Measurements from ENCODE around the gene TUBB2A.
"Not testable (repeated sequence)": the region's sequence is repeated elsewhere in the genome, so short reads cannot be mapped to it uniquely, and the experiment has no call there.

TUBB2A gene

DNA sequence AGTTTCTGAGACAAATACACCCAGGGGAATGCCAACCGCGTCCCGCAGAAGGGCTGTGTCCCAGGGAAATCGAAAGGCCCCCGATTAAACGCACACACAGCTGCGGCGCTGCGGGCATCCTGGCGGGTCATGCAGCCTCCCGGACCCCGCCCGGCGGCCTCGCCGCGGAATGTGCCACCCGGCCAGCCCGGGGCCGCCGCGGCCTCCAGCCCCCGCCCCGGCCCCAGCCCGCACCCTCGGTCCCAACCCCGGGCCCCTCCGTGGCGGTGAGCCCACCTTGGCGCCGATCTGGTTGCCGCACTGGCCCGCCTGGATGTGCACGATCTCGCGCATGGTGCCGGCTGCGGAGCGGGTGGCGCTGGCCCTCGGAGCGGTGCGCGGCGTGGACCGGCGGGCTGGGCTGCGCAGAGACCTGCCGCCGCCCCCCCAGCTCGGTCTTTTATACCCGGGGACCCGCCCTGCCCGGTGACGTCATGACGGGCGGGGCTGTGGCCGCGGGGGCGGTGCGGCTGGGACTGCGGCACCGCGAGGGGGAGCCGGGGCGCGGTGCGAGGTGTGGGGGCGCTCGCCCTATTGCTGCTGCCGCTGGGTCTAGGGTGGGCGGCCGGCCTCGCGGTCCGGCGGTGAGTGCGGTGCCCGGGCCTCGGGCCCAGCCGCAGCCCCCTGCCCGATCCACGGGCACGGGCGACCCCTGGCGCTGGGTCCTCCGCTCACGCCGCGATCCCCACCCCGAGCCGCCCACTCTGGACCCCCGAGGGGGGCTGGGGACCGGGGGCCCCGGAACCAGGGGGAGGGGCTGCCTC lies at the start of gene TUBB2A:
TUBB2A (minus strand) TSS at position 414 of the 803 bp plus-strand sequence; CDS start at position 333, 81 bp downstream.
- DNase-seq, result peak; percentile 89

- DNase-seq, result no peak
Measured at GRCh38 chr6:3206339-3207015, 49.1 kb upstream of the TUBB2A start.

DNA sequence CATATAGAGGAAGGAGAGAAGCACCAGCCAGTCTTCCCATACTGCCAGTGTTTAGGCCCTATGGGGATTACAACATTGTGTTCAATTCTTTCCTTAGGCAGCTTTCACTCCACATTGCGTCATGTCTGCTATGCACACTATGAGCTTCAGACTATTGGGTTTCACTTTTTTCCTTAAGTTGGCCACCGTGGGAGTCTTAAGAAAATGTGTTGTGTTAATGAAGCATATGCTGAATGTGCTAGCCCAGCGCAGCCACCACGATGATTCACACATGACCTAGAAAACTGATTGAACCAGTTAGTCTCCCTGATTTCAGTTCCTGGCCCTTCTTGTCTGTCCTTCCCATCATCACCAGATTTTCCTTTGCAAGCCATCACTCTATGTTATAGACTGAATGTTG lies 48.6 kb upstream of the TUBB2A start:
- no peak for DNase-seq

- no peak for DNase-seq
Measured at GRCh38 chr6:3204921-3205320, 47.6 kb upstream of the TUBB2A start.

DNA sequence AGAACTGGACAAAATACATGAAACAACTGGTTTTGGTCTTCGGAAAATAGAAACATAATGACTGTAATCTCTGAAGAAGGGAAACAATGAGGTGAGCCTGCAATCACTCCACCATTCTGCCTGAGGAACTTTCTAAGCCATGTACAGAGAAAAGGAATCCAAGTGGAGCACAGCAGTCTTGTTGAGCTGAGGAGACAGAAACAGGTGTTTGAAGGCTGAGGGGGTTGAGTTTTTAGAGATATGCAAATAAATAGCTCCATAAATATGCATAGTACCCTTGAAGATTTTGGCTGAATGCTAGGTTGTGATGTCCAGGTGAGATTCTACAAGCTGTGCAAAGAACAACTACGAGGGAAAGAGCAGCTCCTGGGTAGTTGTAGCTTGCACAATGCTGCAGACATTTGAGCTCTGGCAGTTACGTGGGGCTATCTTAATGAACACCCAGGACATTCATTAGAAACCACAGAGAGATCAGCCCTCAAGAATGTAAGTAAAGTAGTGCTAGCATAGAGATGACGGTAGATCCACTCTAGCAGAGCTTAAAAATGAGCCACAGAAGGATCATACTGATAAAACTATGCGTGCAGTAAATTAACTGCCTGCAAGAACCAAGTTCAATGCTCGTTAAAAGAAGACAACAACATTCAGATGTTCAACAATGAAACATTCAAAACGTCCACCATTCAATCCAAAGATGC lies 45.8 kb upstream of the TUBB2A start:
- DNase-seq, result no peak

- no peak for DNase-seq
Measured at GRCh38 chr6:3201388-3201787, 44.0 kb upstream of the TUBB2A start.

DNA sequence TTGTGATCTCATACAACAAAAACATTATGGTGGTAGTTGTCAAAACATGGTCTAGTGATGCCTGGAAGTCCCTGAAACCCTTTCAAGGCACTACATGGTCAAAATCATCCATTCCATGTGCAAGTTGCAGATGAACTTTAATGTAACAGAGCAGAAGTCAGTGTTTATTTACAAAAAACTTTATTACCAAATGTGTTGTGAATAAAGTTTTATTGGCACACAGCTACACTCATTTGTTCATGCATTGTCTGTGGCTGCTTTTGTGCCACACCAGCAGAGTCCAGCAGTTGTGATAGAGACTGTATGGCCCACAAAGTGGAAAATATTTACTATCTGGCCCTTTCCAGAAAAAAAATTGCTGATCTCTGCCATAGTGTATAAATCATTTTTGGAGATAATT lies 43.3 kb upstream of the TUBB2A start:
- no peak for DNase-seq

GRCh38 chr6:3199382-3199781 lies 42.0 kb upstream of the TUBB2A start:
- DNase-seq, result no peak

GRCh38 chr6:3197734-3198133 lies 40.4 kb upstream of the TUBB2A start:
- not testable (repeated sequence) for DNase-seq

GRCh38 chr6:3196770-3197169 lies 39.4 kb upstream of the TUBB2A start:
- DNase-seq, result no peak

DNA sequence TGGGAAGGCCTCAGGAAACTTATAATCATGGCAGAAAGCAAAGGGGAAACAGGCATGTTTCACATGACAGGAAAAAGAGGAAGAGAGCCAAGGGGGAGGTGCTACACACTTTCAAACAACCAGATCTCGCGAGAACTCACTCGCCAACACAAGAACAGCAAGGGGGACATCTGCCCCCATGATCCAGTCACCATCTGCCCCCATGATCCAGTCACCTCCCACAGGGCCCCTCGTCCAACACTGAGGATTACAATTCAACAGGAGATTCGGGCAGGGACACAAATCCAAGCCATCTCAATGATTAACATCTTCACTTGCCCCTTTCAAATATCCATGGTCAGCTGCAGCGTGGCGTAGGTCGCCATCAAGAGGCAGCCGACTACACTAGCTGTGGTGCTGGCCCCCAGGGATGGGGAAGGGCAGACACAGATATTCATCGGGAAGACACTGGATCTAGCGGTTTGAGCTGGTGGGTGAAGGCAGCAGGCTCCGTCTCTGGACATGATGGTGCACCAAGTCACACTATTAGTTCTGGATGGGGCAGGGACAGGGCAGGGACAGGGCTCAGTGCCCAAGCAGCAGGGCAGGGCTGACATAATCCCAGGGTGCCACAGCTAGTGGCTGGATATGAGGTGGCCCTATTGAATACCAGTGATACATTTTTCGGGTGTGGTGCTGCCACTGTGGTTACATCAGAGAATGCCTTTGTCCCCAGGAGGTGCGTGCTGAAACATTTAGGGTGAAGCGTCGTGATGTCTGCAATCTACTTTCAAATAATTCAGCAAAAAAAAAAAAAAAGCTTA lies 38.6 kb upstream of the TUBB2A start:
- DNase-seq, result no peak

GRCh38 chr6:3195420-3195694 lies 38.0 kb upstream of the TUBB2A start:
- DNase-seq, result no peak

DNA sequence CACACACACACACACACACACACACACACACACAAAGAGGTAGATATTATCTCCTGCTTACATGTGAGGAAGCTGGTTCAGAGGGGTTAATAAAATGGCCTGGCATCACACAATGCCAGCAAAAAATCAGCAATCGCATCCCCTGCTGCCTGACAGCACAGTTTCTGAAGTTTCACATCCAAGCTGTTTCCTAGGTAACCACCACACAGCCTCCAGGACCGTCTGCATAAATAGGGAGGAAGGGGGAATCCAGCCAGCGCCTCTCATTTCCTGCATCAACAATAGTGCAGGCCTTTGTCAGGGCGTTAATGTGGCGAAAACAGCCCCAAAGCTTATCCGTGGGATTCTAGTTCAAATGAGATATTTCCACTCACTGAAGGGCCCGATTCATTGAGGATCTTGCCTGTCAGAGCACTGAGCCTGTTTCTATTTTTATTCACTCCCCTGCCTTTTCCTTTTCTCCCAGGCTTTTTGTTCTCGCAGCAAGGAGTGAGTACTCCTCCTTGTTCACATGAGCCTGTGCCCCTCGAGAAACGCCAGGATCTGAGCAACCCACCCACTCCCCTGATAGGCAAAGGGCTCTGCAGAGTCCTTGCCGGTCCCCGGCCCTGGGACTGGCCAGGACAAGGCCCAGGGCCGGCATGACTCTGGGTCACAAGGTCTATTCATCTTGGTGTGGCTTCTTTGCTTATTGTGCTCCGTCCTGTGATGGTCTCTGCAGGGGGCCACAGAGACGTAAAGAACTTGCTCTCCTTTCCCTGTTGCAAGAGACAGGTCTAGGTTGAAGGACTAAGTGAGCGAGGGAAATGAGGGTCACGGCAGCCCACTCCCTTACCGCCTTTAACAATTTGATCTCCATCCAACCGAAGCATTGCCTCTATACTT lies 37.4 kb upstream of the TUBB2A start:
- DNase-seq, result no peak

DNA sequence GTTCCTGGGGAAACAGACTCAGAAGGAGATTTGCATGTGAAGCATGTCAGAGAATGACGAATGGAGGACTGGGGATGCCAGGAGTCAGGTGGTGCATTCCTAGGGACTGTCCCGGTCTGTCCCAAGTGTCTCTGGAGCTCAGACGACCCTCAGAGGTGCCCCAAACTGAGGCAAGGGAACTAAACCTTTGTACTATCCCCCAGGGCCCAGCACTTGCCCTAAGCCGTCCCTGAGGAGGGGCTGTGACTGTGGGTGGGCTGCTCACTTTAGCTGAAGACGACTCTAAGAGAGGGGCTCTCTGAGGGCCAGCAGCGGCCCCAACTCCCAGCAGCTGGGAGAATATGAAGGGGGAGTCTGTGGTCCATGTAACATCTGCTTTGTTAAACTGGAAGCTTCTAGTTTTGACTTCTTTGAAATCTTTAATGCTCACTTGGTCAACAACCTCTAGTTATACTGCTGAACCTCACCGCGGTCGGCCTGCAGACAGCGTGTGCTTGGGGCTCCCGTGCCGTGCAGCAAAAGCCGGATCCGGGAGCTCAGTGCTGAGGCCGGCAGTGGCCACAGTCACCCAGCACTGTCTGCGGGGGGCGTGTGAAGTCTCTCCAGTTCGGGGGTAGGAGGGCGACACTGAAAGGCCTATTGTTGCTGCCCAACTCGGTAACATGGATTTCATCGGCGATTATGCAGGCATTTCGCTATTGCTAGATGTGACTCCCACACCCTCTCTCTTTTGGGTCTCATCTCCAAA lies 35.9 kb upstream of the TUBB2A start:
- no peak for DNase-seq

- DNase-seq, result no peak
Measured at GRCh38 chr6:3190779-3191178, 33.4 kb upstream of the TUBB2A start.

- DNase-seq, result no peak
Measured at GRCh38 chr6:3190056-3190455, 32.7 kb upstream of the TUBB2A start.

DNA sequence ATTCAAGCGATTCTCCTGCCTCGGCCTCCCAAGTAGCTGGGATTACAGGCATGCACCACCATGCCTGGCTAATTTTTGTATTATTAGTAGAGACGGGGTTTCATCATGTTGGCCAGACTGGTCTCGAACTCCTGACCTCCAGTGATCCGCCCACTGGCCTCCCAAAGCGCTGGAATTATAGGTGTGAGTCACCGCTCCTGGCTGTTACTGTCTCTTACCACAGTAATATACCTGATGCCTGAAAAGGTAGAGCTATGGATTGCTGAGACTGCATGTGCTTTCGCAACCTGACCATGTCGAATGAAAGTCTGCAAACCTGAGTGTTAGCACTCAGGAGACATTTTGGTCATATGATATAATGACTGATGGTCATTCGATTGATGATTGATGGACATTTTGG lies 31.8 kb upstream of the TUBB2A start:
- DNase-seq, result not testable (repeated sequence)

- no peak for DNase-seq
Measured at GRCh38 chr6:3188262-3188661, 30.9 kb upstream of the TUBB2A start.

DNA sequence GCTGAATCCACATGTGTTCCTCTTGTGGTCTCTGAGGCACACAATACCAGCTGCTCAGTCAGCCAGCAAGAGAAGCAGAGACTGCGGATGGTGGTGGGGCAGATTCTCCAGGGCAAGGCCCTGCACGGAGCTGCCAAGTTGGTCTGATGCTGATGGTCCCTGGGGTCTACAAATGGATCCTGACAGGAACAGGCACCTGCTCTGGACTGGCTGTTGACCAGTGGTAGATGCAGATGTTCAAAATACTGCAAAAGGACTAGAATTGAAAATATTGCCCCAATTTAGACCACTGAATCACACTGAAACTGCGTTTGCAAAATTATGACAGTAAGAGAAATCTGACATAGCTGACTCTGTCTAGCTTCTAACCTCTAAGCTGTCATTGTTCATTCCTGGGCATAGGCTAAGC lies 29.6 kb upstream of the TUBB2A start:
- no peak for DNase-seq

DNA sequence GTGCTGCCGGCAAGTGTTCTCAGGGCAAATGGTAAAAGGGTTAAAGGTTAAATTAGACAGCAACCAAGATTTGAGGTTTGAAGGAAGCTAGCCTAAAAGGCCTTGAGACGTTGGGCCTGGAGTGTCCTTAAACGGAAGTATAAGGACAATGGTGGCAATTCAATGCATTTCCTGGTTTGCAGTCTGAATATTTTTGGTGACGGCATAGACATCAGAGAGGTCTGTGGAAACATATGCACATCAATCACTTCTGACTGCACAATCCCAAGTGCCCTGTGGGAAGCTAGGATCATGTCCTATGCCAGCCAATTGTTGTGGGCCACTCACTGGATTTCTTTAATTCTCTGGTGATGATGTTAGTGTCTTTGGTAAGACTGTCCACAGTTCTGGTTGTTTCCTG lies 25.7 kb upstream of the TUBB2A start:
- no peak for DNase-seq

- DNase-seq, result no peak
Measured at GRCh38 chr6:3181105-3181504, 23.8 kb upstream of the TUBB2A start.

Measured in CD4-positive, alpha-beta T cell treated with Interleukin-12 subunit alpha and Interleukin-12 subunit beta, for 1 hour (primary cell).